ENCODE data around the gene FADS2. TPM values are rescaled to one million over a fixed set of nuclear protein-coding genes. Genes with fewer than 3 reads are reported as not detected.
A peak's percentile ranks its signal among the peaks of the same experiment; 100 is the strongest.

FADS2 gene
- total RNA-seq, 1 donor from 2014 or later = 37.6 TPM

DNA sequence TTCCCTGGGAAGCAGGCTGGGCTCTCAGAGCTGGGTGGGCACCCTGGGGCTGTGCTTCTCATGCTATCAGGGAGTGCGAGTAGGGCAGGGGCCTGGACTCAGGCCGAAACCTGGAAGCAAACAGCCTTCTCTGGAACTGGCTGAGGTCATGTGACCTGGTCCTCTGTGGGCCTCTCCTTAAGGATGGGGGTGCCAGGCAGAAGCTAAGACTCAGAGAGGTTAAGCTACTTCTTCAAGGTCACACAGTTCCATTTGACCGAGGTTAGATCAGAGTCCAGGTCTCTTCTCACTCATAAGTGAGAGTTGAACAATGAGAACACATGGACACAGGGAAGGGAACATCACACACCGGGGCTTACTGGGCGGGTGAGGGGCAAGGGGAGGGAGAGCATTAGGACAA is 55.8 kb downstream of the FADS2 start:
- Histone ChIP-seq H3K9me3 (no peaks in the 10 kb centered on the region), H3K27ac (no peak overlapping the region), H3K27me3 (no peaks in the 10 kb centered on the region), H3K4me3 (no peak overlapping the region), H3K4me1 (peaks cover 16 to 61% of the 10 kb centered on the region in 2 donors), H3K36me3 (peaks cover 0 to 15% of the 10 kb centered on the region in 2 donors)
- TF ChIP-seq, protein P1, sequence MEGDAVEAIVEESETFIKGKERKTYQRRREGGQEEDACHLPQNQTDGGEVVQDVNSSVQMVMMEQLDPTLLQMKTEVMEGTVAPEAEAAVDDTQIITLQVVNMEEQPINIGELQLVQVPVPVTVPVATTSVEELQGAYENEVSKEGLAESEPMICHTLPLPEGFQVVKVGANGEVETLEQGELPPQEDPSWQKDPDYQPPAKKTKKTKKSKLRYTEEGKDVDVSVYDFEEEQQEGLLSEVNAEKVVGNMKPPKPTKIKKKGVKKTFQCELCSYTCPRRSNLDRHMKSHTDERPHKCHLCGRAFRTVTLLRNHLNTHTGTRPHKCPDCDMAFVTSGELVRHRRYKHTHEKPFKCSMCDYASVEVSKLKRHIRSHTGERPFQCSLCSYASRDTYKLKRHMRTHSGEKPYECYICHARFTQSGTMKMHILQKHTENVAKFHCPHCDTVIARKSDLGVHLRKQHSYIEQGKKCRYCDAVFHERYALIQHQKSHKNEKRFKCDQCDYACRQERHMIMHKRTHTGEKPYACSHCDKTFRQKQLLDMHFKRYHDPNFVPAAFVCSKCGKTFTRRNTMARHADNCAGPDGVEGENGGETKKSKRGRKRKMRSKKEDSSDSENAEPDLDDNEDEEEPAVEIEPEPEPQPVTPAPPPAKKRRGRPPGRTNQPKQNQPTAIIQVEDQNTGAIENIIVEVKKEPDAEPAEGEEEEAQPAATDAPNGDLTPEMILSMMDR (IDR thresholded peaks at IDR 0.05) = no peak
- intact Hi-C loops (cut with DNase I) = no loop called here
- DNase-seq (ENCODE audit: low spot score in 2 of 2) = no peak

DNA sequence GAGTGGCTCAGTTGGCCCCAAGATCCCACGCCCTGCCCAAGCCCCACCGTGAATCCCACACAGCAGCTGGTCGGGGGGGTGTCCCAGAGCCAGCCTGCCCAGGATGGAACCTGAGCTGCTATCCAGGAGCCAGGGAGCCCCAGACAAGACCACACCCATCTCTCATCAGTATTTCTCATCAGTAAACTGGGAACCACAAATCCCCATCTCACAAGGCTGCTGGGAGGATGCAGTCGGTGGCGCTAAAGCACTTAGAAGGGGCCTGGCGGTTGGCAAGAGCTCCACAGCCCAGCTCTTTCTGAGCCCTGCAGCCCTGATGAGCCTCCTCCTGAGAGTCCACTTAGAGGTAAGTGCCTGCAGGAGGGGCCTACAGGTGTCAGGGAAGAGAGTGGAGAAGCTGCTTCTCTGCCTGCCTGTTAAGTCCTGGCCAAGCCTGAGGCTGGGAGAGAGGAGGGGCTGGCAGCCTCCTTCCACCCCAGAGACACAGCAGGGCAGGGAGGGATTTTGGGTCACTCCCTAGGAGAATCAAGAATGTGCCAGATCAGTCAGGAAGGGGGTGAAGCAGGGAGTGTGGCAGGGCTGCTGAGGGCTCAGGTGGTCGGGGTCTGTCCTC is 57.2 kb downstream of the FADS2 start:
- Histone ChIP-seq H3K27ac (no peak overlapping the region), H3K27me3 (no peaks in the 10 kb centered on the region), H3K4me1 (peaks cover 25 to 64% of the 10 kb centered on the region in 2 donors), H3K4me3 (no peak overlapping the region), H3K9me3 (no peaks in the 10 kb centered on the region), H3K36me3 (peaks cover 0 to 5% of the 10 kb centered on the region in 2 donors)
- DNase-seq (ENCODE audit: low spot score in 2 of 2) = no peak
- TF ChIP-seq, protein P1 (IDR thresholded peaks at IDR 0.05) = no peak
- intact Hi-C loops (cut with DNase I) = no loop called here

DNA sequence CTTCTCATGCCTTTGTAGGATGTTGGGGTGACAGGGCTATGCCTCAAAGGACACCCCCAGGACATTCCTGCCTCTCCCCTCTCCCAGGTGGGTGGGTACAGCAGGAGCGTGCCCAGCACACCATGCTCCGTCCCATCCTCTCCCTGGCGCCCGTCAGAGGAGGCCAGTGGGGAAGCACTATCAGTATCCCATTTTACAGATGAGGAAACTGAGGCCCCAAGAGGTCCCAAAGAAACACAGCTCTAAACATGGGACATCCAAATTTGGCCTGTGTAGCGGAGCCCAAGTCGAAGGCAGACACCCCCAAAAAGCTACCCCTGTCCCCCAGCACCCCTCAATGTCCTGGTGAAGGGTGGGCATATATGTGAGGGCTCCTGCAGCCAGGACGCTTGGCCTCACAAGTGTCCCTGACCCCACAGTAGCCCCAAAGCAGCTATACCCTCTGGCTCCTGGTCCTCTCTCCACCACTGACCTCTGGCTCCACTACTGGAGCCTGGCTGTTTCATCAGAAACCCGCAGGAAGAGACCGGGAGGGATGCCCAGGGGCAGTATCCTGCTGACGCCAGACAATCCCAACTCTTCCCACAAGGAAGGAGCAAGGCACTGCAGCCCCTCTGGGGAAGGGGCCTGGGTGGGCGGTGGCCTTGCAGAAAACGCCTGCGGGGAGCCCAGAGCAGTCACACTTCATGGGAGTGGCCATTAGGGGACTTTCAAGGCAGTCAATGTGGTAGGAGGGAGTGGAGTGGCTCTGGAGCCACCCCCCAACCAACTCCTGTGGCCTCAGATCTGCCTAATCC is 57.9 kb downstream of the FADS2 start:
- H3K4me3 ChIP-seq = no peak overlapping the region
- H3K27ac ChIP-seq = no peak overlapping the region
- no peaks in the 10 kb centered on the region for H3K9me3 ChIP-seq
- TF ChIP-seq, protein P1 (IDR thresholded peaks at IDR 0.05) = no peak
- H3K4me1 ChIP-seq = peaks cover 21 to 57% of the 10 kb centered on the region in 2 donors
- no peaks in the 10 kb centered on the region for H3K27me3 ChIP-seq
- intact Hi-C loops (cut with DNase I) = no loop called here
- H3K36me3 ChIP-seq = peaks cover 0 to 5% of the 10 kb centered on the region in 2 donors
- DNase-seq (ENCODE audit: low spot score in 2 of 2) = no peak

DNA sequence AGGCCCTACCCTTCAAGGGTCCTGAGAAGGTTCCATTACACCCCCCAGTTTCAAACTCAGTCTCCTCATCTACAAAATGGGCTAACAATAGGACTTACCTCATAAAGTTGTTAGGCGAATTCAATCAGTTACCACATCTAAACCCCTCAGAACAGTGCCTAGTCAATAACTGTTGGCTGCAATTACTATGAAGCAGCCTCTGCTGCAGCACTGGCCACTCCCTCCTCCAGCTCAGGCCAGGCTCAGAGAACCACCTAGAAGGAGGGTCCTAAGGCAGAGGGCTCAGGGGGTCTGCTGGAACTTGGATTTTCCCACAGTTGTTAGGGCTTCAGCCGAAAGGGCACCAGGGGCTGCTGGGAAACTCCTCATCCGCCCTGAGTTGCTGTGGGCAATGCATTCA is 58.5 kb downstream of the FADS2 start:
- no peaks in the 10 kb centered on the region for H3K9me3 ChIP-seq
- H3K36me3 ChIP-seq = peaks cover 0 to 5% of the 10 kb centered on the region in 2 donors
- H3K4me1 ChIP-seq = peaks cover 20 to 50% of the 10 kb centered on the region in 2 donors
- no peak overlapping the region for H3K4me3 ChIP-seq
- DNase-seq (ENCODE audit: low spot score in 2 of 2) = no peak
- peak overlapping the region; percentile 90 to 98 for H3K27ac ChIP-seq
- TF ChIP-seq, protein P1 (IDR thresholded peaks at IDR 0.05) = no peak
- H3K27me3 ChIP-seq = no peaks in the 10 kb centered on the region
- intact Hi-C loops (cut with DNase I) = no loop called here

DNA sequence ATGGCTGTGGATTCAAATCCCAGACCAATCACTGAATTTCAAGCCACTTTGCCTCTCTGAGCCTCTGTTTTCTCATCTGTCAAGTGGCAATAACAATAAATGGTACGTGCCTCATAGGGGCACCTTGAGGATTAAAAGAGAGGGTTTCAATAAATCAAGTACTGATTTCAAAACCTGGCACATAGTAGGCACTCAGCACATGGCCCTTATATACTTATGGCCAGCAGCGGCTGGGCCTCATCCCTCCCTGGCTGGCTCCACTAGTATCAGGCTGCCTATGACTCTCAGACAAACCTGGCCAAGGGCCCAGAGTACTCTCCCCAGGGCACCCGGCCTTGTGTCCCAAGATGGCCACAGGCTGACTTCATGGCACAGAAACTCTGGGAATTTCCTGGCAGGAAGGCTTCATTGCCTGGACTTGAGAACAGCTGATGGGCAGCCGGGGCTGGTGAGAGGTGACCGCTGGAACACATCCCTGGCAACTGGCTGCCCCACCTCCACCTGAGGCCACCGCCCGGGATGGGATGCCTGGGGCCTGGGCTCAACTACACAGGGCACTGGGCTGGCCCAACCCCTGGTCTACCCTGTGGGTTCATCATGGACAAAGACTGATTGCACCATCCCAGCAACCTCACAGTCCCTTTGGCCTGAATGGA is 59.9 kb downstream of the FADS2 start:
- H3K9me3 ChIP-seq = no peaks in the 10 kb centered on the region
- intact Hi-C loops (cut with DNase I) = loop anchor here (1.0 kb wide), 2 partner anchors 17 to 73 kb away; no protein-coding TSS in a partner anchor
- peak overlapping the region; percentile 8 to 99 for H3K4me3 ChIP-seq

More for the DNA sequence above, 59.9 kb downstream of the FADS2 start:
- peaks cover 25 to 44% of the 10 kb centered on the region in 2 donors for H3K4me1 ChIP-seq
- TF ChIP-seq, protein P1 (IDR thresholded peaks at IDR 0.05) = no peak
- DNase-seq (ENCODE audit: low spot score in 2 of 2) = peak; percentile 90 to 98
- H3K27me3 ChIP-seq = no peaks in the 10 kb centered on the region
- peaks cover 0 to 5% of the 10 kb centered on the region in 2 donors for H3K36me3 ChIP-seq
- H3K27ac ChIP-seq = peak overlapping the region; percentile 90 to 98

Measured in ascending aorta (tissue), 2 donors.